ENCODE measurements around the gene HEG1. TPM values are rescaled to one million over a fixed set of nuclear protein-coding genes. Genes with fewer than 3 reads are reported as not detected.

The HEG1 gene
- total and polyA plus RNA-seq, 2 experiments from 2014 or later, result 27.2 to 27.3 TPM

GRCh38 chr3:125059488-125060245 lies 3.9 kb upstream of the HEG1 start:
- Histone ChIP-seq H3K9me3 (ENCODE audit: low read depth) (no peaks in the 10 kb centered on the region), H3K36me3 (replicated peaks; ENCODE audit: insufficient read depth, low read depth) (no peaks in the 10 kb centered on the region), H3K4me3 (no peak overlapping the region), H3K4me2 (no peak overlapping the region), H4K20me1 (ENCODE audit: insufficient read depth, poor library complexity, severe bottlenecking) (no peaks in the 10 kb centered on the region), H3K27me3 (no peaks in the 10 kb centered on the region), H3K4me1 (ENCODE audit: insufficient read depth) (peaks cover 22% of the 10 kb centered on the region), H3K27ac (no peak overlapping the region), H3K9me2 (replicated peaks; ENCODE audit: insufficient read depth) (no peaks in the 10 kb centered on the region), H3K79me2 (no peaks in the 10 kb centered on the region), H2AFZ (no peak overlapping the region)
- WGBS (ENCODE audit: low lambda C conversion rate, missing lambda C conversion rate), result 65% methylated on average over 7 of the region's 7 CpGs
- TF ChIP-seq CTCF (IDR thresholded peaks at IDR 0.05; ENCODE audit: poor library complexity) (no peak), EZH2phosphoT487 (IDR thresholded peaks at IDR 0.05; ENCODE audit: low read depth, severe bottlenecking, unreplicated experiment) (no peak), EZH2 (IDR thresholded peaks at IDR 0.05; ENCODE audit: borderline replicate concordance) (no peak)
- no peak for DNase-seq (ENCODE audit: low spot score)

- Histone ChIP-seq H3K9me3 (ENCODE audit: low read depth) (no peaks in the 10 kb centered on the region), H2AFZ (no peak overlapping the region), H3K27ac (no peak overlapping the region), H3K27me3 (no peaks in the 10 kb centered on the region), H3K9me2 (replicated peaks; ENCODE audit: insufficient read depth) (no peaks in the 10 kb centered on the region), H3K4me1 (ENCODE audit: insufficient read depth) (peaks cover 22% of the 10 kb centered on the region), H4K20me1 (ENCODE audit: insufficient read depth, poor library complexity, severe bottlenecking) (no peaks in the 10 kb centered on the region), H3K4me3 (no peak overlapping the region), H3K79me2 (peaks cover 3% of the 10 kb centered on the region), H3K4me2 (no peak overlapping the region), H3K36me3 (replicated peaks; ENCODE audit: insufficient read depth, low read depth) (no peaks in the 10 kb centered on the region)
- 92% methylated on average over 3 of the region's 3 CpGs for WGBS (ENCODE audit: low lambda C conversion rate, missing lambda C conversion rate)
- no peak for TF ChIP-seq EZH2phosphoT487 (IDR thresholded peaks at IDR 0.05; ENCODE audit: low read depth, severe bottlenecking, unreplicated experiment)
- TF ChIP-seq CTCF (IDR thresholded peaks at IDR 0.05; ENCODE audit: poor library complexity), result no peak
- no peak for TF ChIP-seq EZH2 (IDR thresholded peaks at IDR 0.05; ENCODE audit: borderline replicate concordance)
- DNase-seq (ENCODE audit: low spot score), result no peak
These were observed 3.2 kb upstream of the HEG1 start for GRCh38 chr3:125058959-125059358.

GRCh38 chr3:125058529-125058928 lies 2.7 kb upstream of the HEG1 start:
- no peak overlapping the region for H3K4me3 ChIP-seq
- H3K9me3 ChIP-seq (ENCODE audit: low read depth), result no peaks in the 10 kb centered on the region
- no peak overlapping the region for H3K27ac ChIP-seq
- H3K79me2 ChIP-seq, result peaks cover 7% of the 10 kb centered on the region
- H3K27me3 ChIP-seq, result no peaks in the 10 kb centered on the region
- no peak overlapping the region for H2AFZ ChIP-seq
- WGBS (ENCODE audit: low lambda C conversion rate, missing lambda C conversion rate), result 80% methylated on average over 3 of the region's 3 CpGs
- DNase-seq (ENCODE audit: low spot score), result no peak
- no peak overlapping the region for H3K4me2 ChIP-seq
- peaks cover 22% of the 10 kb centered on the region for H3K4me1 ChIP-seq (ENCODE audit: insufficient read depth)
- peaks cover under 1% of the 10 kb centered on the region for H4K20me1 ChIP-seq (ENCODE audit: insufficient read depth, poor library complexity, severe bottlenecking)
- no peaks in the 10 kb centered on the region for H3K36me3 ChIP-seq (replicated peaks; ENCODE audit: insufficient read depth, low read depth)
- H3K9me2 ChIP-seq (replicated peaks; ENCODE audit: insufficient read depth), result no peaks in the 10 kb centered on the region
- TF ChIP-seq EZH2phosphoT487 (IDR thresholded peaks at IDR 0.05; ENCODE audit: low read depth, severe bottlenecking, unreplicated experiment) (no peak), EZH2 (IDR thresholded peaks at IDR 0.05; ENCODE audit: borderline replicate concordance) (no peak), CTCF (IDR thresholded peaks at IDR 0.05; ENCODE audit: poor library complexity) (no peak)
